Neural cell (in vitro differentiated cells): Measurements from ENCODE around the gene OBI1. TPM values are rescaled to one million over a fixed set of nuclear protein-coding genes. Genes with fewer than 3 reads are reported as not detected.

Experiments used
- H2AFZ ChIP-seq: fragments of 200-600, 300-800 bp; sonication (generic), shearing (Covaris generic); 2 replicates; pipeline ENCODE4 v1.6.0; 2014; ENCODE audit warnings: low read depth, mild to moderate bottlenecking, antibody characterized with exemption, low read length, moderate library complexity
- H3F3A ChIP-seq: fragments of 200-600 bp; shearing (Covaris generic); 2 replicates; pipeline ENCODE4 v1.6.1; 2016; ENCODE audit warnings: mild to moderate bottlenecking, moderate library complexity, mixed read lengths, antibody characterized with exemption, low read length; ENCODE audit not compliant: insufficient read depth, poor library complexity, severe bottlenecking
- H3K27ac ChIP-seq: fragments of 200-600, 300-800 bp; sonication (generic), shearing (Covaris generic); 2 replicates; pipeline ENCODE4 v1.5.1; 2014; ENCODE audit warnings: mild to moderate bottlenecking, low read length, moderate library complexity
- H3K27me3 ChIP-seq: fragments of 300-800, 200-600 bp; sonication (generic), shearing (Covaris generic); 2 replicates; pipeline ENCODE4 v1.6.0; 2014; ENCODE audit warnings: mild to moderate bottlenecking, low read depth, low read length, moderate library complexity; ENCODE audit not compliant: insufficient read depth
- H3K36me3 ChIP-seq: fragments of 300-800, 200-600 bp; sonication (generic), shearing (Covaris generic); 2 replicates; pipeline ENCODE4 v1.5.1; 2014; ENCODE audit warnings: mild to moderate bottlenecking, antibody characterized with exemption, low read length, moderate library complexity; ENCODE audit not compliant: insufficient read depth
- H3K4me2 ChIP-seq: fragments of 300-800, 200-600 bp; sonication (generic), shearing (Covaris generic); 2 replicates; pipeline ENCODE4 v1.6.0; 2014; ENCODE audit warnings: mild to moderate bottlenecking, low read length
- H3K4me3 ChIP-seq: fragments of 300-800, 200-600 bp; sonication (generic), shearing (Covaris generic); 2 replicates; pipeline ENCODE4 v1.5.1; 2014; ENCODE audit warnings: mild to moderate bottlenecking, low read length, moderate library complexity
- H3K79me2 ChIP-seq: fragments of 200-600 bp; shearing (Covaris generic); replicated peaks from 2 replicates; pipeline ENCODE4 v1.6.0; 2014; ENCODE audit warnings: mild to moderate bottlenecking, low read length, moderate library complexity; ENCODE audit not compliant: insufficient read depth
- H3K9ac ChIP-seq: fragments of 300-800, 200-600 bp; sonication (generic), shearing (Covaris generic); 2 replicates; pipeline ENCODE4 v1.6.1; 2016; ENCODE audit warnings: mild to moderate bottlenecking, low read length, mixed read lengths
- H3K9me2 ChIP-seq: fragments of 200-600 bp; shearing (Covaris generic); 2 replicates; pipeline ENCODE4 v1.6.1; 2016; ENCODE audit warnings: mild to moderate bottlenecking, low read length, mixed read lengths; ENCODE audit not compliant: insufficient read depth
- H3K9me3 ChIP-seq: fragments of 200-600, 300-800 bp; sonication (generic), shearing (Covaris generic); 2 replicates; pipeline ENCODE4 v1.6.1; 2016; ENCODE audit warnings: mild to moderate bottlenecking, mixed run types, low read length, moderate library complexity, mixed read lengths
- H4K20me1 ChIP-seq: fragments of 200-600 bp; shearing (Covaris generic); 2 replicates; pipeline ENCODE4 v1.6.1; 2016; ENCODE audit warnings: mild to moderate bottlenecking, mixed run types; ENCODE audit not compliant: insufficient read depth
- CTCF ChIP-seq: fragments of 450-650 bp; IDR thresholded peaks from 2 replicates; pipeline ENCODE4 v1.5.1; 2014; ENCODE audit warnings: antibody characterized with exemption, mild to moderate bottlenecking, moderate library complexity; ENCODE audit not compliant: poor library complexity, severe bottlenecking
- EP300 ChIP-seq: fragments of 450-650 bp; conservative IDR thresholded peaks from 2 replicates; pipeline ENCODE4 v1.6.1; 2014; ENCODE audit warnings: antibody characterized with exemption, mild to moderate bottlenecking, moderate library complexity; ENCODE audit not compliant: poor library complexity, severe bottlenecking
- EZH2 ChIP-seq: fragments of 200-600, 300-800 bp; shearing (Covaris generic), sonication (generic); IDR thresholded peaks from 2 replicates; pipeline ENCODE4 v1.6.1; 2014; ENCODE audit warnings: antibody characterized with exemption, low read length, borderline replicate concordance, mild to moderate bottlenecking; ENCODE audit not compliant: insufficient read depth, poor library complexity, severe bottlenecking
- MXI1 ChIP-seq: fragments of 450-650 bp; conservative IDR thresholded peaks from 2 replicates; pipeline ENCODE4 v1.6.1; 2014; ENCODE audit warnings: antibody characterized with exemption, mild to moderate bottlenecking; ENCODE audit not compliant: poor library complexity, severe bottlenecking
- POLR2AphosphoS5 ChIP-seq: IDR thresholded peaks from 2 replicates; pipeline ENCODE4 v1.6.1; 2012
- RAD21 ChIP-seq: fragments of 450-650 bp; conservative IDR thresholded peaks from 2 replicates; pipeline ENCODE4 v1.6.1; 2014; ENCODE audit warnings: antibody characterized with exemption, mild to moderate bottlenecking, moderate library complexity
- REST ChIP-seq: IDR thresholded peaks from 2 replicates; pipeline ENCODE4 v1.6.1; 2012; ENCODE audit warnings: borderline replicate concordance
- TAF1 ChIP-seq: IDR thresholded peaks from 2 replicates; pipeline ENCODE4 v1.6.1; 2012; ENCODE audit warnings: low read depth
- polyA plus RNA-seq: library from polyadenylated mRNA; depleted of rRNA; stranded (reverse); fragments of >200 nt; gene quantifications from 2 replicates; pipeline ENCODE4 v1.2.3, GENCODE V29; 2014

The OBI1 gene
- polyA plus RNA-seq, 1 donor from 2014 or later, result 40.1 TPM

GRCh38 chr13:78607409-78608251 lies 51.3 kb downstream of the OBI1 start:
- no peaks in the 10 kb centered on the region for H3K79me2 ChIP-seq
- no peaks in the 10 kb centered on the region for H3K9me3 ChIP-seq
- no peaks in the 10 kb centered on the region for H3F3A ChIP-seq
- no peak overlapping the region for H3K27ac ChIP-seq
- H3K9ac ChIP-seq, result no peak overlapping the region
- H3K4me3 ChIP-seq, result no peak overlapping the region
- H3K4me2 ChIP-seq, result no peak overlapping the region
- no peaks in the 10 kb centered on the region for H3K9me2 ChIP-seq
- TF ChIP-seq MXI1 (no peak), RAD21 (no peak), POLR2AphosphoS5 (no peak), REST (no peak), TAF1 (no peak)
- H2AFZ ChIP-seq, result no peak overlapping the region
- peaks cover 94% of the 10 kb centered on the region for H3K27me3 ChIP-seq
- no peaks in the 10 kb centered on the region for H3K36me3 ChIP-seq
- H4K20me1 ChIP-seq, result no peaks in the 10 kb centered on the region

GRCh38 chr13:78606471-78607408 lies 52.2 kb downstream of the OBI1 start:
- H3K36me3 ChIP-seq, result no peaks in the 10 kb centered on the region
- H3K9me3 ChIP-seq, result no peaks in the 10 kb centered on the region
- no peaks in the 10 kb centered on the region for H3K9me2 ChIP-seq
- no peaks in the 10 kb centered on the region for H3F3A ChIP-seq
- no peak overlapping the region for H3K4me2 ChIP-seq
- no peak overlapping the region for H3K27ac ChIP-seq
- peaks cover 96% of the 10 kb centered on the region for H3K27me3 ChIP-seq
- no peak overlapping the region for H3K4me3 ChIP-seq
- H4K20me1 ChIP-seq, result no peaks in the 10 kb centered on the region
- H3K79me2 ChIP-seq, result no peaks in the 10 kb centered on the region
- TF ChIP-seq POLR2AphosphoS5, result peak; percentile 9
- TF ChIP-seq REST, result no peak
- TF ChIP-seq EZH2, result peak; percentile 77
- TF ChIP-seq EP300, result no peak
- no peak for TF ChIP-seq CTCF
- TF ChIP-seq RAD21, result no peak
- no peak overlapping the region for H3K9ac ChIP-seq
- no peak overlapping the region for H2AFZ ChIP-seq
